Endodermal cell (in vitro differentiated cells): ENCODE results near the gene BCLAF3. TPM values are rescaled to one million over a fixed set of nuclear protein-coding genes. Genes with fewer than 3 reads are reported as not detected.

ENCODE experiments used
- DNase-seq: peaks from one replicate; pipeline ENCODE4 v3.0.0-alpha.2; 2017
- H3K27ac ChIP-seq: 2 replicates; pipeline ENCODE4 v1.5.1; 2013; ENCODE audit warnings: mild to moderate bottlenecking, low read depth, low read length, moderate library complexity
- H3K27me3 ChIP-seq: 2 replicates; pipeline ENCODE4 v1.6.1; 2013; ENCODE audit warnings: mild to moderate bottlenecking, low read length, moderate library complexity; ENCODE audit not compliant: insufficient read depth, control insufficient read depth, poor library complexity, severe bottlenecking
- H3K36me3 ChIP-seq: 2 replicates; pipeline ENCODE4 v1.7.0; 2013; ENCODE audit warnings: mild to moderate bottlenecking, low read length, moderate library complexity; ENCODE audit not compliant: control insufficient read depth, insufficient read depth
- H3K4me1 ChIP-seq: one replicate; pipeline ENCODE4 v1.7.0; 2013; ENCODE audit warnings: low read length; ENCODE audit not compliant: control insufficient read depth, insufficient read depth
- H3K4me3 ChIP-seq: 2 replicates; pipeline ENCODE4 v1.5.1; 2013; ENCODE audit warnings: mild to moderate bottlenecking, low read length, moderate library complexity
- H3K9ac ChIP-seq: 2 replicates; pipeline ENCODE4 v1.6.1; 2013; ENCODE audit warnings: mild to moderate bottlenecking, low read length, moderate library complexity; ENCODE audit not compliant: poor library complexity, severe bottlenecking; ENCODE audit errors: extremely low read depth
- H3K9me3 ChIP-seq: 2 replicates; pipeline ENCODE4 v1.6.1; 2013; ENCODE audit warnings: mild to moderate bottlenecking, low read length, moderate library complexity; ENCODE audit not compliant: control insufficient read depth
- H3K27ac Mint-ChIP-seq: 2 replicates; pipeline ENCODE4 v1.8.0; 2020; ENCODE audit warnings: mixed read lengths
- H3K27me3 Mint-ChIP-seq: 2 replicates; pipeline ENCODE4 v1.8.0; 2021; ENCODE audit warnings: mild to moderate bottlenecking, mixed read lengths; ENCODE audit not compliant: insufficient read depth
- H3K36me3 Mint-ChIP-seq: 2 replicates; pipeline ENCODE4 v1.8.0; 2020; ENCODE audit warnings: low read depth, mixed read lengths
- H3K4me1 Mint-ChIP-seq: 2 replicates; pipeline ENCODE4 v1.8.0; 2020; ENCODE audit warnings: mixed read lengths
- H3K4me3 Mint-ChIP-seq: 2 replicates; pipeline ENCODE4 v1.8.0; 2020; ENCODE audit warnings: mild to moderate bottlenecking, moderate library complexity, mixed read lengths
- H3K9me3 Mint-ChIP-seq: 2 replicates; pipeline ENCODE4 v1.8.0; 2020; ENCODE audit warnings: mild to moderate bottlenecking, mixed read lengths
- CTCF ChIP-seq: fragments of 200-600 bp; sonication (generic); conservative IDR thresholded peaks from 2 replicates; pipeline ENCODE4 v1.5.0; 2021; ENCODE audit warnings: antibody characterized with exemption, mild to moderate bottlenecking
- WGBS, 2 experiments: methylation state at CpG; one replicate each; pipeline versions ENCODE4 v1.1.5 to v1.1.7; 2013; ENCODE audit warnings: missing lambda C conversion rate in 2 of 2, mixed read lengths in 1 of 2; ENCODE audit not compliant: insufficient coverage in 1 of 2, insufficient read length in 1 of 2; 5-methylcytosine and 5-hydroxymethylcytosine counted together
- total RNA-seq, 2 donors: library from RNA; stranded (reverse); fragmentation: NEBNext Ultra II Directional in 1 of 2; extraction: Animal tissue kit (Norgen Biotek cat#: 25700) in 1 of 2; gene quantifications; 2 replicates in 1 of 2; 3 replicates in 1 of 2; pipeline ENCODE4 v1.2.1, GENCODE V29; 2021

BCLAF3 gene
- total RNA-seq, 2 donors from 2014 or later, result 8.7 to 9.7 TPM

- no peak for DNase-seq
- H3K4me1 Mint-ChIP-seq, result peaks cover 10% of the 10 kb centered on the region
- Histone ChIP-seq H3K27me3 (no peaks in the 10 kb centered on the region), H3K36me3 (no peaks in the 10 kb centered on the region), H3K9ac (no peak overlapping the region), H3K9me3 (no peaks in the 10 kb centered on the region), H3K4me3 (no peak overlapping the region), H3K4me1 (no peaks in the 10 kb centered on the region), H3K27ac (no peak overlapping the region)
- no peak overlapping the region for H3K27ac Mint-ChIP-seq
- H3K27me3 Mint-ChIP-seq, result peaks cover 3% of the 10 kb centered on the region
- TF ChIP-seq CTCF, result no peak
- H3K4me3 Mint-ChIP-seq, result no peak overlapping the region
- peaks cover 68% of the 10 kb centered on the region for H3K9me3 Mint-ChIP-seq
- 60 to 83% methylated on average over 1 to 2 of the region's 2 CpGs for WGBS, 2 experiments
- H3K36me3 Mint-ChIP-seq, result no peaks in the 10 kb centered on the region
Observed at GRCh38 chrX:20026278-20026677, 35.4 kb upstream of the BCLAF3 start.

GRCh38 chrX:20019672-20020365 lies 29.0 kb upstream of the BCLAF3 start:
- TF ChIP-seq CTCF, result no peak
- no peaks in the 10 kb centered on the region for H3K36me3 Mint-ChIP-seq
- peaks cover 3% of the 10 kb centered on the region for H3K27me3 Mint-ChIP-seq
- Histone ChIP-seq H3K9me3 (no peaks in the 10 kb centered on the region), H3K9ac (no peak overlapping the region), H3K36me3 (no peaks in the 10 kb centered on the region), H3K27ac (no peak overlapping the region), H3K4me1 (no peaks in the 10 kb centered on the region), H3K4me3 (no peak overlapping the region), H3K27me3 (no peaks in the 10 kb centered on the region)
- H3K27ac Mint-ChIP-seq, result no peak overlapping the region
- 73 to 86% methylated on average over 1 to 6 of the region's 6 CpGs for WGBS, 2 experiments
- H3K9me3 Mint-ChIP-seq, result peaks cover 71% of the 10 kb centered on the region
- H3K4me3 Mint-ChIP-seq, result no peak overlapping the region
- no peaks in the 10 kb centered on the region for H3K4me1 Mint-ChIP-seq
- no peak for DNase-seq

GRCh38 chrX:20016616-20016945 lies 25.7 kb upstream of the BCLAF3 start:
- Mint-ChIP-seq H3K4me3 (no peak overlapping the region), H3K4me1 (no peaks in the 10 kb centered on the region), H3K27me3 (no peaks in the 10 kb centered on the region), H3K9me3 (peaks cover 70% of the 10 kb centered on the region), H3K27ac (no peak overlapping the region), H3K36me3 (no peaks in the 10 kb centered on the region)
- TF ChIP-seq CTCF, result no peak
- no peaks in the 10 kb centered on the region for H3K4me1 ChIP-seq
- H3K9ac ChIP-seq, result no peak overlapping the region
- no peaks in the 10 kb centered on the region for H3K9me3 ChIP-seq
- H3K36me3 ChIP-seq, result no peaks in the 10 kb centered on the region
- H3K4me3 ChIP-seq, result no peak overlapping the region
- 100% methylated on average over 2 of the region's 2 CpGs; no CpG with 5 or more reads in 1 of the 2 experiments for WGBS, 2 experiments
- H3K27me3 ChIP-seq, result no peaks in the 10 kb centered on the region
- H3K27ac ChIP-seq, result no peak overlapping the region
- no peak for DNase-seq
